Cerebellar cortex (tissue), 1 donor: ENCODE results near the gene LGR5.
"Not testable (repeated sequence)": the region's sequence is repeated elsewhere in the genome, so short reads cannot be mapped to it uniquely, and the experiment has no call there.

Source experiments
- DNase-seq: peaks from one replicate; pipeline ENCODE4 v3.0.0-alpha.2; 2015; ENCODE audit warnings: low spot score

The LGR5 gene

GRCh38 chr12:71552728-71553501, 113.3 kb downstream of the LGR5 start:
- no peak for DNase-seq

GRCh38 chr12:71555191-71555590, 115.6 kb downstream of the LGR5 start:
- DNase-seq: no peak

- not testable (repeated sequence) for DNase-seq
These were observed 116.2 kb downstream of the LGR5 start for GRCh38 chr12:71555789-71556188.

- DNase-seq: no peak
These were observed 116.8 kb downstream of the LGR5 start for GRCh38 chr12:71556448-71556847.

GRCh38 chr12:71556875-71557274, 117.3 kb downstream of the LGR5 start:
- DNase-seq: no peak

- no peak for DNase-seq
These were observed 118.8 kb downstream of the LGR5 start for GRCh38 chr12:71558445-71558844.

GRCh38 chr12:71562676-71563595, 123.3 kb downstream of the LGR5 start:
- DNase-seq: no peak

GRCh38 chr12:71565535-71565934, 125.9 kb downstream of the LGR5 start:
- no peak for DNase-seq

GRCh38 chr12:71566655-71567054, 127.1 kb downstream of the LGR5 start:
- no peak for DNase-seq

- no peak for DNase-seq
These were observed 127.9 kb downstream of the LGR5 start for GRCh38 chr12:71567537-71567936.

GRCh38 chr12:71569885-71570284, 130.3 kb downstream of the LGR5 start:
- DNase-seq: not testable (repeated sequence)

GRCh38 chr12:71576496-71576895, 136.9 kb downstream of the LGR5 start:
- DNase-seq: peak; percentile 78

GRCh38 chr12:71578694-71579258, 139.2 kb downstream of the LGR5 start:
- no peak for DNase-seq

- DNase-seq: no peak
These were observed 141.6 kb downstream of the LGR5 start for GRCh38 chr12:71581206-71581605.

GRCh38 chr12:71582925-71583324, 143.3 kb downstream of the LGR5 start:
- no peak for DNase-seq

- DNase-seq: no peak
These were observed 144.8 kb downstream of the LGR5 start for GRCh38 chr12:71584356-71584755.

GRCh38 chr12:71585218-71585617, 145.6 kb downstream of the LGR5 start:
- DNase-seq: no peak

GRCh38 chr12:71587012-71587411, 147.4 kb downstream of the LGR5 start:
- DNase-seq: no peak

- DNase-seq: no peak
These were observed 149.9 kb downstream of the LGR5 start for GRCh38 chr12:71589478-71589881.

- no peak for DNase-seq
These were observed 152.0 kb downstream of the LGR5 start for GRCh38 chr12:71591601-71592000.

- no peak for DNase-seq
These were observed 153.2 kb downstream of the LGR5 start for GRCh38 chr12:71592841-71593240.

GRCh38 chr12:71594214-71594948, 154.8 kb downstream of the LGR5 start:
- DNase-seq: no peak
